NK-92 treated with Interleukin-12 subunit alpha and Interleukin-12 subunit beta, amount 100 ng/mL, for 24 hours (cell line): ENCODE results near the gene FKBP15.
"Not testable (repeated sequence)": the region's sequence is repeated elsewhere in the genome, so short reads cannot be mapped to it uniquely, and the experiment has no call there.

Experiments
- DNase-seq: peaks from one replicate; lab custom pipeline; 2025; lab: John Stamatoyannopoulos, UW

FKBP15 gene

DNA sequence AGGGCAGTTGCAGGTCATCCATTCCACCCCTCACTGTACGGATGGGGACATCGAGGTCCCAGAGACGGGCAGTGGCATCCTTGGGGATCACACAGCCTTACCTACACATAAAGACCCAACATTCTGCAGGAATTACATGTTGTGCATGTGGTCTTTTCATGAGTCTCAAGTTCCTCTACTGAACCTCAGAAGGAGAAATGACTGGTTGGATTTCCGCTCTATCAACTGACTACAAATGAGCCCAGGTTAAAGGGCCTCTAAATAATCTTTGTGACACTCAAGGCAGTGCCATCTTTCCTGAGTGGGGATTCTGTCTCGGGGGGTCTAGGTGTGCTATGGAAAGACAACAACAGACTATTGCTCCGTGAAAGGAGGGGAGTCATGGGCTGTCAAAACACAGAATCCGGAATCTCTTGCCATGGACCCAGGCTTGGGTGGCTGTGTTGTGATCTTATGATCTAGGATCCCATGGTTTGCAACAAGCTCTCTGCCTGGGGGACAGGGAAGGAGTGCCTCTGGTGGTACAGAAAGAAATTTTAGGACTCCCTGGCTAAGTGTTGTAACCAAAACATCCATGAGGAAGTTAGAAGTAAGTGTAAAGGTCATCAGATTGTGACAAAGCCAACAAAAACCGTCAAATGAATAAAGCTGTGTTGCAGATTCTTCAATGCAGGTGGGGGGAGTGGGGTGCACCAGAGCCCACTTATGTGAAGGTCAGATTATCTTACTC lies 72.1 kb downstream of the FKBP15 start:
- DNase-seq = no peak

DNA sequence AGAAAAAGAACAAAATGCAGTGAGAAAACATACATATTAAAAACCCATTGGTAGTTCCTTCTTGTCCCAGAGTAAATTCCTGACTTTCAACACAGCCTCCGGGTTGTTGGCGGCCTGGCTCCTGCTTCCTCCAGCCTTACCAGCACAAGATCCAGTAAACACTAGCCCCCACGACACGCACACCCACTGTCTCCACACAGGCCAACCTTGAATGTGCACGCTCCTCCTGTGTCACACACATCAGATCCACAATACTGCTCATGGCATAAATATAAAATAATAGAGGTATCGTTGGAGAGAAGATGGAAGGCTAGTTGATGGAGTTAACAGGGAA lies 72.7 kb downstream of the FKBP15 start:
- DNase-seq = no peak

- DNase-seq = no peak
These were observed 77.4 kb downstream of the FKBP15 start for GRCh38 chr9:113143432-113144227.

- DNase-seq = not testable (repeated sequence)
These were observed 80.2 kb downstream of the FKBP15 start for GRCh38 chr9:113140896-113141295.

- DNase-seq = no peak
These were observed 81.1 kb downstream of the FKBP15 start for GRCh38 chr9:113139953-113140352.

- no peak for DNase-seq
These were observed 81.8 kb downstream of the FKBP15 start for GRCh38 chr9:113139225-113139829.

- no peak for DNase-seq
These were observed 82.3 kb downstream of the FKBP15 start for GRCh38 chr9:113138760-113139159.

DNA sequence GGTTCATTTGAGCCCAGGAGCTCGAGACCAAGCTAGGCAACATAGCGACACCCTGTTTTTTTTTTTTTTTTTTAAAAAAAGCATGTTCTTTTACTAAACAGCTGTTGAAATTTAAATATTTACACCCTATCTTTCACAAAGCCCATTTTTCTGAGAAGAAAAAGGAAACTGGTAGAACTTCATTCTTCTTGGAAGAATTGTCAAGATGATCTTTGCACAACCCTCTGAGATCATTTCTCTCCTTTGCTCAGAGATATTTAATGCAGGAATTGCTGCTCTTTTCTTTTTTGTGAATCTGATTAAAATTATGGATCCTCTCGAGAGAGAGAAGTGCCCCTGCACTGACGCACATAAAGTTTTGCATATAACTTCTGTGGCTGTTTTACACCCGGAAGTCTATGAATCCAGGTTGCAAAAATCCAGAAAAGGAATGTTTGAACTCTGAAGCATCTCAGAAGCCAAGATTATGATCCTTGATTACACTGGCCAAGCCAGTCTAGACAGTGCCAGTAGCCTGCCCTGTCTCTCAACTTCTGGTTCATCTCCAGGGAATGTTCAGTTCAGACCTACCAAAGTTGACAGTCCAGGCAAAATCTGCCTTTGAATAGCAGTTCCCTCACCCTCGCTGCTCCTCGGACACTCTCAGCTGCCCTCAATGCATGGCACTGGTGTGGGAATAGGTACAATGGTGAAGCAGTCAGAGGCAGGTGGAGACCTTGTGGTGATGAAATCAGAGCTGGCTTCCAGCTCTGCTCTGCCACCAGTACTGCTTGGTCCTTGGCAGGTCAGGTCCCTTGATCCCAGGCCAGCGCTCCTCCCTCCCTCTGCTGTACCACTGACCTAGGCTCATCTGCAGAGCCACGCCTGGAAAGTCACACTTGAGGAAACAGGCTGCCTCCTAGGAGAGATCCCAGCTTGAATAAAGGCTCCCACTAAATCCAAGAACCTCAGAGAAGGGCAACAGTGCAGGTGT lies 83.6 kb downstream of the FKBP15 start:
- no peak for DNase-seq

DNA sequence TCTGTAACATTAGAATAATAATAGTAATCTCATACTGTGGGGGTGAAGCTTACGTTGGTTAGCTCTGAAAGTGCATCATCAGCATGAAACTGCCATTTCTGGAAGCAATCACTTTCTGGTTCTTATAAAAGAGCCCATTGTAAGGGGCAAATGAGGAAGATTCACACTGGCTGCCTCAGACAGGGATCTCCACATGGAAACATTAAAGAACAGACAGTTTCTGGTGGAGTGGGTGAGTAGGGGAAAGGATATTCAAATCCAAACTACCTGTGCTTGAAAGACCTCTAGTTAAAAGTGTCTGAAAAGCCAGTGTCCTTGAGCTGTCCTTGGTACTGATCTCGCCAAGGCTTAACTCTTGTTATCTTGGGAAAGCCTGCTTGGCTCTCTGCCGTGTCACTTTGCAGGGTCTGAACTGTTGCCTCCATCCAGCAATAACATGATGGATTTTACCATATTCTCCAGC lies 89.4 kb downstream of the FKBP15 start:
- no peak for DNase-seq

GRCh38 chr9:113129884-113130283 lies 91.2 kb downstream of the FKBP15 start:
- no peak for DNase-seq

GRCh38 chr9:113129466-113129865 lies 91.6 kb downstream of the FKBP15 start:
- no peak for DNase-seq

DNA sequence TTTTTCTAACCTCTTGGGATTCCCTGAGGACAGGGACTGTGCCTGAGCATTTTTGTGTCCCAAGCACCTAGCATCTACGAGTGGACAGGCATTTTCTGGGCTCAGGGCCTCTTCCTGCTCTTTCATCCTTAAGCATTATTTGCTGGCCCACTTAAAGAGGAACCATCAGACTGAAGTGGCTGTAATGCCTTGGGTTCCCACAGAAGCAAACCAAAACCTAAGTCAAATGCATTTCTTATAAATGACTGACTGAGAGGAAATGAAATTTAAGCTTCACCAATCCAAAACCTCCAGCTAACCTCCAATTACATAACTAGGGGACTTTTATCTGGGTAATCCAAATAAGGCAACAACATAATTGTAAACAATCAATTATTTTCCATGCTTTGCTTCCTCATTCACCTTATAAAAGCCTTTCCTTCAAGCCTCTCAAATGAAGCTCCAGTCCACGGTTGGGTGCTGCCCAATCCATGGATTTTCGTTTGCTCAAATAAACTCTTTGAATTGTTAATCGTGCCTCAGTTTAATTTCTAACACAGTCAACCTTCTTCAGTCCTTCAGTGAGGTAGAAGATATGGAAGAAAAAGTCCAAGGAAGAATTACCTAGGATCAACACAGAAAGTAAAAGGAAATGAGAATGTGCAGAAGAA lies 95.6 kb downstream of the FKBP15 start:
- no peak for DNase-seq

DNA sequence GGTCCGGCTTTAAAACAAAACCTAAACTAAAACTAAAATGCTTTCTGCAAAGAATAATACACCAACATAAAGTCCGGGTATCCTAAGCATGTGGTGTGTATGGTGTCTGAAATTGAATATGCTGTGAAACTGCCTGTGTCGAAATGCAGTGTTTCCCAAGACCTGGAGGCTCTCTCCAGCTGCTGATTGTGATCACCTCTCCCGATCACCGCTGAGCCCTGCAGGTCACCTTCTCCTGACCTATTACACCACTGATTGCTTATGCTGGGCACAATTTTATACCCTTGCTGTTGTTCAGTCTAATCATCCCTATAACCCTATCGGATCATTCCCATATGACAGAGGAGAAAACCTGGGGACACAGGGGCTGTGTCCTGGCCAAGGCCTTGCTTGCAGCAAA lies 102.2 kb downstream of the FKBP15 start:
- DNase-seq = not testable (repeated sequence)
